Measurements from ENCODE around the gene AIP. TPM values are rescaled to one million over a fixed set of nuclear protein-coding genes. Genes with fewer than 3 reads are reported as not detected.

Gene AIP
- polyA plus RNA-seq (2013, experiment 1 of 2; ENCODE audit: insufficient read length) = 60.4 TPM
- polyA plus RNA-seq (2013, experiment 2 of 2; ENCODE audit: insufficient read length) = 55.0 TPM

DNA sequence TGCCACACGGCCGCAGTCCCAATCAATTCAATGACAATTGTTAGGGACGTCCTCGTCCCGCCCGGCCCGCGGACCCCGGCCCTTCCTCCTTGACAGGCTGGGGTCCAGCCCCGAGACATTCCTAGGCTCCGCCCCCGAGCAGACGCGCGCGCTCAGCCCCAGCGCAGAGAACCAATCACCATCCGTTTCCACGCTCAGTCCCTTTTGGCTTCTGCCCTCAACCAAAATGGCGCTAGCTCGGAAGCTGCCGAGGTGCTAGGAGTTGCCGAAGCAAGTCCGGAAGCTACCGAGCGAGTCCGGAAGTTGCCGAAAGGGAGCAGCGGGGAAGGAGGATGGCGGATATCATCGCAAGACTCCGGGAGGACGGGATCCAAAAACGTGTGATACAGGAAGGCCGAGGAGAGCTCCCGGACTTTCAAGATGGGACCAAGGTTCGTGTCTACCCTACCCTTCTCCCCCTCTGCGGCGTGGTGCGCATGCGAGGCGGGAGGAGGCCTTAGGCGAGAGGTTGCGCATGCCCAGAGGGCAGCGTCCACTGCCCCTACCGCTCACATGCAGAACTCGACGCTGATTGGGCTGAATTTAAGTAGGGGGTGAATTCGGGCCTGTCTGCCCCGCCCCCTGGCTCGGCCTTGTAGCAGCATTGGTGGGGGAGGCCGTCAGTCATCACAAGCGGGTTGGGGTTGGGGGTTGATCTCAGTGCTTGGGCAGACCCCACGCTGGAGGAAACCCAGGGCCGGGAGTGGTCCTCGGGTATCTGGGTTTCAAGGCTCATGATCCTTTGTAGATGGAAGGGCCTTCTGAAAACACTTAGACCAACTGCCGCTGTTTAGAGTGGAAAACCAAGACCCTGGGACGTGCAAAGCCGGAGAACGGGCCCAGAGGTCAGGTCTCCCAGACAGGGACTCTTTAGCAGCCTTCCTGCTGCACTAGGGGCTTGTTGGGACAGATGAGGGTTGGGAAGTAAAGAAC is at the start of gene AIP:
TSS of gene AIP (plus strand) at position 200 of the 972 bp plus-strand sequence. CDS start at position 333, 133 bp downstream.
- DNase-seq = peak; percentile 98

- DNase-seq = no peak
These were observed 49.1 kb upstream of the AIP start for GRCh38 chr11:67433536-67434394.

GRCh38 chr11:67434395-67434881 is 48.4 kb upstream of the AIP start:
- no peak for DNase-seq

DNA sequence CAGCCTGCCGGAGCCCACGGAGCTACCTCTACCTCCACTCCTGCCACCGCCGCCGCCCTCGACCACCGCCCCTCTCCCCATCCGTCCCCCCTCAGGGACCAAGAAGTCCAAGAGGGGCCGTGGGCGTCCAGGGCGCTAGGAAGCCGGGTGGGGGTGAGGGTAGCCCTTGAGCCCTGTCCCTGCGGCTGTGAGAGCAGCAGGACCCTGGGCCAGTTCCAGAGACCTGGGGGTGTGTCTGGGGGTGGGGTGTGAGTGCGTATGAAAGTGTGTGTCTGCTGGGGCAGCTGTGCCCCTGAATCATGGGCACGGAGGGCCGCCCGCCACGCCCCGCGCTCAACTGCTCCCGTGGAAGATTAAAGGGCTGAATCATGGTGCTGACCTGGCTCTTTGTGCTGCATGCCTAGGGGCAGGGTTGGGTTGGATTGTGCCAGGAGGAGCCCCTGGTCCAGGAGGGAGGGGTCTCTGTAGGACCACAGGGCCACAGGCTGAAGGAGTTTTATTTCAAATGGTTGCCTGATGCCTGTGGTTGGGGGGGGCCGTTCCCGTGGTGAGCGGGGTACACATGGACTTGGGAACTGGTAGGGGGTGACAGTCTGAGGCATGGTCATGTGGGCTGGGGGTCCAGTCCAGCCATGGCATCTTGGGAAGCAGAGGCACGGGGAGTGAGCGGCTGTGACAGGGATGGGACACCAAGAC is 47.6 kb upstream of the AIP start:
- DNase-seq = no peak

- DNase-seq = no peak
These were observed 46.9 kb upstream of the AIP start for GRCh38 chr11:67435727-67436458.

GRCh38 chr11:67436459-67437081 is 46.3 kb upstream of the AIP start:
- DNase-seq = peak; percentile 54

GRCh38 chr11:67437082-67437808 is 45.6 kb upstream of the AIP start, which contains the start of gene PTPRCAP:
PTPRCAP (minus strand) TSS chr11:67437682; CDS start chr11:67437619, 63 bp downstream.
- peak; percentile 28 for DNase-seq

- no peak for DNase-seq
These were observed 45.0 kb upstream of the AIP start for GRCh38 chr11:67437809-67438157.

- DNase-seq = no peak
These were observed 44.5 kb upstream of the AIP start for GRCh38 chr11:67438158-67438902.

DNA sequence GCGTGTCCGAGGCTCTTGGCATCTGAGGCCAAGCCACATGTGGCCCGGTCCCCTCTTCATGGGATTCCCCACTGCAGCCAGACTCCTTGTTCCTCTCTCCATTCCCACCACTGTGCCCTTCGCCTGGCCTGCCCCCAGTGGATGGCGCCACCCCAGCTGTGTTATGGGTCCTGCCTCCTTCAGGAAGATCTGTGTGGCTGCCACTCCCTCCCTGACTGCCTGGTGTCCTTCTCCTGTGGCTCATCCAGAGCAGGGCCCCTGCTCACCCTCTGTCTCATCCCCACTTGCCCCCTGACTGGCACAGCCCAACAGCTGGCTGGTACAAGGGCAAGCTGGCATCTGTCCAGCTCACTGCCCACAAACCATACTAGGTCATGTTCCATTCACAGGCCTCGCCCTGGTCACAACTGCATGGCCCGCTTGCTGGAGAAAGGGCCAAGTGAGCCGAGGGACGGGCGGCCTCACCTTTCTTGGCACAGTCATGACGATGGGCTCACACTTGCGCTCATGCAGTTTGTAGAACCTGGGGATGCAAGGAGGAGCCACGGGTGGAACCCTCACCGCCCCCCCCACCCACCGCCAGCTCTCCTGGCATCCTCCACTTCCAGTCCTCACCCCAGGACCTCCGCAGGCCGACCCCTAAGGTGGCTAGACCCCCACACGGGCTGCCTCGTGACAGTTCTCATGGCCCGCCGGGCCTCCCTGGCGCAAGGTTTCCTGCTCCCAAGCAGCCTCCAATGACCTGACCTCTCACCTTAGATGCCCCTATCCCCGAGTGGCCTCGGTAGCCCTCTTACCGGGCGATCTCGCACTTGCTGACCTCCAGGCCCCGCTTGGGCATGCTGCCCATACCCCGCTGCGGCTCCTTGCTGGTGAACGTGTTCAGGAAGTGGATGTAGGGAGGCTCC is 43.3 kb upstream of the AIP start:
- DNase-seq = peak; percentile 29

GRCh38 chr11:67440229-67441097 is 42.4 kb upstream of the AIP start:
- DNase-seq = no peak

GRCh38 chr11:67441098-67441563 is 41.7 kb upstream of the AIP start:
- no peak for DNase-seq

- DNase-seq = no peak
These were observed 41.0 kb upstream of the AIP start for GRCh38 chr11:67441731-67442351.

GRCh38 chr11:67442504-67443404 is 40.1 kb upstream of the AIP start:
- no peak for DNase-seq

- DNase-seq = no peak
These were observed 37.3 kb upstream of the AIP start for GRCh38 chr11:67445515-67445914.

DNA sequence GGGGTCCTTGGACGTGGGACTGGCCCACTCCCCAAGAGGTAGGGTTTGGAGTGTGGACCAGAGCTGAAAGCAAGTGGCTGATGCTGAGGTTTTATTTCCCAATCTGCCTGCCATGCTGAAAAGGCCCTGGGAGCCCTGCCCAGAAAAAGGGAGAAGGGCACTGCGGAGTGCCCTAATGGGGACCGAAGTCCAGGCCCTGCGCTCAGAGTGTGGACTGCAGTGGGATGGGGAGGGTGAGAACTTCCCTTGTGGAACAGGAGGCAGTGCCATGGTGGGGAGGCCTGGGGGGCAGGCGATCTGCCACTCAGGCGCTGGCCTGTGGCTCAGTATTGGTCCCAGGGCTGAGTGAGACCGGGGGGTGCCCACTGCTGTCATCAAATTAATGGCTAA is 34.6 kb upstream of the AIP start:
- no peak for DNase-seq
